Stimulated activated effector memory CD8-positive, alpha-beta T cell treated with anti-CD3 and anti-CD28 coated beads, Interleukin-12 subunit alpha, Interleukin-12 subunit beta, amount 100 ng/mL, for 72 hours (primary cell): Measurements from ENCODE around the gene WWP2.
"Not testable (repeated sequence)": the region's sequence is repeated elsewhere in the genome, so short reads cannot be mapped to it uniquely, and the experiment has no call there.

ENCODE experiments used
- ATAC-seq: fragments of 150-1000 bp; cut with Tn5 transposase; 2 replicates; pipeline ENCODE4 v1.10.0; 2021
- DNase-seq, 2 donors: peaks; one replicate each; pipeline ENCODE4 v3.0.0; 2021 to 2022; ENCODE audit warnings: low spot score in 2 of 2
- H3K27ac Mint-ChIP-seq: one replicate; pipeline ENCODE4 v1.8.0; 2022; ENCODE audit warnings: mild to moderate bottlenecking, mixed read lengths
- H3K36me3 Mint-ChIP-seq: one replicate; pipeline ENCODE4 v1.8.0; 2022; ENCODE audit warnings: mild to moderate bottlenecking, mixed read lengths
- H3K4me1 Mint-ChIP-seq: one replicate; pipeline ENCODE4 v1.8.0; 2022; ENCODE audit warnings: mixed read lengths
- H3K4me3 Mint-ChIP-seq: one replicate; pipeline ENCODE4 v1.8.0; 2022; ENCODE audit warnings: mild to moderate bottlenecking, mixed read lengths
- H3K9me3 Mint-ChIP-seq: one replicate; pipeline ENCODE4 v1.8.0; 2022; ENCODE audit warnings: mixed read lengths

The WWP2 gene

DNA sequence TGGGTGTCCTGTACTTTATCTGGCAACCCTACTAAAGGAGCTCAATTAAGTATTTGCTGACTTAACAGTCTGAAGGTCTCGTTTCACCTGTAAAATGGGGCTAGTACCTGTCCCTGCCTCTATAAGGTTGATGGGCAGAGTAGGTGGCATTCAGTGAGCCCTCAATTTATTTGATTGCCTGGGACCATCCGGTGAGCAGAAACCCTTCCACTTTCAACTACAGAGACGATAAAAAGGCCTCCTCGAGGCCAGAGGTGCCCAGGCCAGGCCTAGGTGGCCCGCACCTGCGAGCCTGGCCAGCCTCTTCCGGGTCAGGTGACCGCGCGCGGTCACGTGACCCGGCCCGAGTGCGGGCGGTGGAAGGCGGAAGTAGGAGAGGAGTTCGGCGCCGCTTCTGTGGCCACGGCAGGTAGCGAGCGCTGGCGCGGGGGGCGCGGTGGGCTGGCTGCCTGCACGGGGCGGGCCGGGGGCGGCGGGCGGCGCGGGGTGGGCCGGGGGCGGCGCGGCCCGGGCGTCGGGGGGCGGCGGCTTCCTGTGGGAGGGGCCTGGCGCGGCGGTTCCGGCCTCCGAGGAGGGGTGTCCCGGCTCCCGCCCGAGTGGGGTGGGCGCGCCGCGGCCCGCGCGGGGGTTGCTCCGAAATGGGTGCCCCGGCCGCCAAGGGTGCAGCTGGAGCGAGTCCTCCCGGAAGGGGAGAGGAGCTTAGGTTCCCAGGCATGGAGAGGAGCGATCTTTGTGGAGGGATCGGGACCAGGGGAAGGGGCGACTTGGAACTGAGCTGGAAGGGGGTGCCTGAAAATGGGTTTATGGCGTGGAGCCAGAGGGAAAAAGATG is at the start of gene WWP2:
TSS of gene WWP2 (plus strand) at position 350 of the 831 bp plus-strand sequence. CDS start 24,679 bp downstream, outside the sequence.
- DNase-seq (peak; percentile 56 to 88), ATAC-seq (peak; percentile 92)
- H3K9me3 Mint-ChIP-seq, result no peaks in the 10 kb centered on the region
- H3K4me3 Mint-ChIP-seq, result peak within 1 kb of the TSS; percentile 80
- H3K27ac Mint-ChIP-seq, result peak within 1 kb of the TSS; percentile 97
- H3K4me1 Mint-ChIP-seq, result peaks cover 35% of the 10 kb centered on the region
- peaks cover 14% of the 10 kb centered on the region for H3K36me3 Mint-ChIP-seq

DNA sequence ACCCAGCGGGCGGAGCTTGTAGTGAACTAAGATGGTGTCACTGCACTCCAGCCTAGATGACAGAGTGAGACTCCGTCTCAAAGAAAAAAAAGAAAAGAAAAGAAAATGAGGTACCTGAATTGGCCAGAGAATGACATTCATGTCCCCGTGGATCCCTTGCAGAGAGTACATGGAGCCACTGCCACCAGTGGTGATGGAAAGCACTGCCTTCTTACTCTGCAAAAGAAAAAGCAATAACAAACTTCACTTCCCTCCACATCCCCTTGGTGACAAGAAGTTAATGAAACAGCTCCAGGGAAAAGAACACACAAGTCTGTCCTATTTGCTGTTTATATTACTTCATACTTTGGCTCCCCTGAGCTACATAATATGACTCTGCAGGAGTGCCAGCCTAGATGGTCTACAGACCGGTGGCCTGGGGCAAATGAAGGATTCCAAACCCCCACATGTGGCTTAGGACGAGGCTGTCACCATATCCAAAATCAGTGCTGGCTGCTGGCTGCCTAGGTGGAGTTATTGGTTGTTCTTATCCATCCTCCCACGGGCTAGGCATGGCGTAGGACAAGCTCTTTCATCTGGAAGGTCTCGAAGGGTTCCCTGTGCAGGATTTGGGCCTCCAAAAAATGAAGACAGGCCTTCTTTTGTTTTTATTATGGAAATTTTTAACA is 49.1 kb upstream of the WWP2 start:
- no peak overlapping the region for H3K27ac Mint-ChIP-seq
- H3K4me1 Mint-ChIP-seq, result no peaks in the 10 kb centered on the region
- H3K9me3 Mint-ChIP-seq, result no peaks in the 10 kb centered on the region
- peaks cover 80% of the 10 kb centered on the region for H3K36me3 Mint-ChIP-seq
- no peak overlapping the region for H3K4me3 Mint-ChIP-seq
- no peak for ATAC-seq
- peak in 1 of 2 donors; percentile 42 for DNase-seq

DNA sequence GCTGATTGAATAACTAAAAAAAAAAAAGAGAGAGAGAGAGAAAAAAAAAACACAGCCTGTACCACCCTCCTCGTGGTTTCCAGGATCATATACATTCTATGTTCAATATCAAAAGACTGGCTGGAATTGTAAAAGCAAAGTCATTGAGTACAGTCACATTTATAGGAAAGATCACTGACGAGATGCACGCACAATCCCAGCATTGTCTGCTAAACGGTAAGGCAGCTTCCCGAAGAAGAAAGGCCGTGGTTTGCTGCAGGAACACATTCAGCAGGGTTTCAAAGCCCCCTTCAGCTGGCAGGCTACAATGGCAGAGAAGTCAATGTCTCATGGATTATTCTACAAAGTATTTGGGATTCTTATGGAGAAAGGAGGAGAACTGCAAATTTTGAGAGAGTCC is 45.1 kb upstream of the WWP2 start:
- H3K9me3 Mint-ChIP-seq, result no peaks in the 10 kb centered on the region
- no peak for DNase-seq
- no peak overlapping the region for H3K4me3 Mint-ChIP-seq
- H3K36me3 Mint-ChIP-seq, result peaks cover 44% of the 10 kb centered on the region
- no peak for ATAC-seq
- H3K4me1 Mint-ChIP-seq, result no peaks in the 10 kb centered on the region
- no peak overlapping the region for H3K27ac Mint-ChIP-seq

DNA sequence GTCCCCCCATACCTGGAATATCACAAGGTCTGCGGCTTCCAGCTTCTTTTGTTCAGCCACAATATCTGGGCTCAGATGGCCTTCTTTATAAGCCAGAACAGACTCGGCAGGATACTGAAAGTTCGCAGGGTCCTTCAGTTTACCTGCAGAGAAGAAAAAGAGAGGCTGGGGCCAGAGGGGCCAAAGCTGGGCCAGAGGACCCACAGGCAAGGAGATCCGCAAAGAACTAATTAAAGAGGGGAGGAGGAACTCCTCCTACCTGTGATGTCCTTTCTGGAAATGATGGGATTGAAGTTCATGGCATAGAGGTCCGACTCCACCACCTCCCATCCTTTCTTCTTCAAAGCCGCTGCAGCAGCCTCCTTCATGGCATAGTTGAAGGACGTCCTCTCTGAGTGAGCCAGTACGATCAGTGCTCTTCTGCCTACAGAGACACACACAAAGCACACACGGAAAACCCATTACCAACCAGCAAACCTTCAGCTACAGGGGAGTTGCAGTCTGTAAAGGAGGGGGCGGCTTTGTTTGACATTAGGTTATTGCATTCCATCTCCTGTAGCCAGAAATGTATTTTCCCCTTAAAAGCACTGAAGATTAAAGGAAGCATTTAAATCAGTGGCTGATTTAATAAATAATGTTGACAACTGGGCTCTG is 43.9 kb upstream of the WWP2 start:
- Mint-ChIP-seq H3K4me3 (no peak overlapping the region), H3K9me3 (no peaks in the 10 kb centered on the region), H3K36me3 (peaks cover 32% of the 10 kb centered on the region), H3K4me1 (no peaks in the 10 kb centered on the region), H3K27ac (no peak overlapping the region)
- no peak for ATAC-seq
- DNase-seq, result no peak

DNA sequence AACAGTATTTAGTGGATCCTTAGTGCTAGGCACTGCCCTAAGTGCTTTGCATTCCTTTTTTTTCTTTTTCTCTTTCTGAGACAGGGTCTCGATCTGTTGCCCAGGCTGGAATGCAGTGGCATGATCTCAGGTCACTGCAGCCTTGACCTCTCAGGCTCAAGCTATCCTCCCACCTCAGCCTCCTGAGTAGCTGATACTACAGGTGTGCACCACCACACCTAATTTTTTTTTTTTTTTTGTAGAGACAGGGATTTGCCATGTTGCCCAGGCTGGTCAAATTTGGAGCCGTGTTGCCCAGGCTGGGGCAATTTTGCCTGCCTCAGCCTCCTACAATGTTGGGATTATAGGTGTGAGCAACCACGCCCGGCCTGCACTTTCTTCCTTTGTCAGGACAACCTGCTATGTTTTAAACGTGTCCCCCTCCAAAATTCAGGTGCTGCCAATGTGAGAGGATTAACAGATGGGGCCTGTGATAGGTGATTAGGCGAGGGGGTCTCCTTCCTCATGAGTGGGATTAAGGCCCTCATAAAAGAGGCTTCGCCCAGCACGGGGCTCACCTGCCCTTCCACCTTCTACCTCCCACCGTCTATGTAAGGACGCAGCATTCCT is 41.2 kb upstream of the WWP2 start:
- ATAC-seq (no peak), DNase-seq (no peak)
- Mint-ChIP-seq H3K4me1 (peaks cover 3% of the 10 kb centered on the region), H3K9me3 (no peaks in the 10 kb centered on the region), H3K36me3 (peaks cover 14% of the 10 kb centered on the region), H3K27ac (no peak overlapping the region), H3K4me3 (no peak overlapping the region)

DNA sequence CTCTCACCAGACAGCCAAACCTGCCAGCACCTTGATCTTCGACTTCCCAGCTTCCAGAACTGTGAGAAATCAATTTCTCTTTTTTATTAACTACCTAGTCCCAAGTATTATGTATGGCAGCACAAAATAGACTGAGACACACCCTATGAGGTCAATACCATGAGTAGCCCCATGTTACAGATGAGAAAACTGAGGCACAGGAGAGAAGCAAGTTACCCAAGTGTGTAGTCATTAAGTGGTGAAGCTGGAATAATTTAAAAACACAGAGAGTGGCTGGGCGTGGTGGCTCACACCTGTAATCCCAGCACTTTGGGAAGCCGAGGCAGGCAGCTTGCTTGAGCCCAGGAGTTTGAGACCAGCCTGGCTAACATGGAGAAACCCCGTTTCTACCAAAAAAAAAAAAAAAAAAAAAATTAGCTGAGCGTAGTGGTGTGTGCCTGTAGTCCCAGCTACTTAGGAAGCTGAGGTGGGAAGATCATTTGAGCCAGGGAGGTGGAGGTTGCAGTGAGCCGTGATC is 40.6 kb upstream of the WWP2 start:
- no peaks in the 10 kb centered on the region for H3K9me3 Mint-ChIP-seq
- H3K27ac Mint-ChIP-seq, result no peak overlapping the region
- DNase-seq (no peak), ATAC-seq (no peak)
- no peak overlapping the region for H3K4me3 Mint-ChIP-seq
- peaks cover 16% of the 10 kb centered on the region for H3K36me3 Mint-ChIP-seq
- peaks cover 9% of the 10 kb centered on the region for H3K4me1 Mint-ChIP-seq

DNA sequence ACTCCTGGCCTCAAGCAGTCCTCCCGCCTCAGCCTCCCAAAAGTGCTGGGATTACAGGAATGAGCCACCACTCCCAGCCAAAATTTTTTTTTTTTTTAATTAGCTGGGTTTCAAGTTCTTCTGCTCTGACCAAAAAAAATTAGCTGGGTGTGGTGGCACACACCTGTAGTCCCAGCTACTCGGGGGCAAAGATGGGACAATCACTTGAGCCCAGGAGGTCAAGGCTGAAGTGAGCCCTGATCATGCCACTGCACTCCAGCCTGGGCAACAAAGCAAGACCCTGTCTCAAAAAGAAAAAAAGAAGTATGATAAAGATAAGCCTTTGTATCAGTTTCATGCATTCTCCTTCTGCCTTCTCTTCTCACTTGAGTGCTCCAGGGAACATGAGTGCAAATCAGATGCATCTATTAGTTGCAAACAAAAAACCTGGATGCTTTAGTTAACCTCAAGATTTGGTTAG is 37.7 kb upstream of the WWP2 start:
- peaks cover 25% of the 10 kb centered on the region for H3K4me1 Mint-ChIP-seq

DNA sequence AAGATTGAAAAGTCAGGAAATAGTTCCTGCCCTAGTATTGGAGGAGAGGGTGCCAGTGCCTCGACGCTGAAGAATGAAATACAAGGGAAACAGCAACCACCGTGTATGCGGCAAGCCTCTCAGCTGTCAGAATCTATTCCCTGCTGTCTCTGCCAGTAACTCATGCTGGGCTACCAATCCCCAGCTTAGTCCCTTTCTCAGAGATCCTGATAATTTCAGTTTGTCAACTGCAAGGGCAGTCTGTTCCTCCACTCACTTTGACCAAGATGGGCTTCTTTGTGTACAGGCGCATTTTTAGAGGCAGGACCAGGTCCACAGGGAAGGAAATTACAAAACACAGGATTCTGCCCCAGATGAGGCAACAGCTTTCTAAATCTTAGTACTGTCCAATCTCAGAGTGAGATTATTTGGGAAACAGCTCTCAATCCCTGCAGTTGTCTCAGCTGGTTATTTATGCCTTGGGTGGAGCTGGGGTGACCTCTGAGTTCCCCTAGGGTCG is 37.1 kb upstream of the WWP2 start:
- Mint-ChIP-seq H3K9me3 (no peaks in the 10 kb centered on the region), H3K4me1 (peaks cover 31% of the 10 kb centered on the region), H3K4me3 (peak overlapping the region; percentile 99), H3K36me3 (peaks cover 12% of the 10 kb centered on the region), H3K27ac (peak overlapping the region; percentile 99)
- ATAC-seq (no peak), DNase-seq (no peak)

More for the DNA sequence above, 37.7 kb upstream of the WWP2 start:
- ATAC-seq (no peak), DNase-seq (no peak)
- no peak overlapping the region for H3K27ac Mint-ChIP-seq
- H3K9me3 Mint-ChIP-seq, result no peaks in the 10 kb centered on the region
- peaks cover 12% of the 10 kb centered on the region for H3K36me3 Mint-ChIP-seq
- H3K4me3 Mint-ChIP-seq, result no peak overlapping the region

DNA sequence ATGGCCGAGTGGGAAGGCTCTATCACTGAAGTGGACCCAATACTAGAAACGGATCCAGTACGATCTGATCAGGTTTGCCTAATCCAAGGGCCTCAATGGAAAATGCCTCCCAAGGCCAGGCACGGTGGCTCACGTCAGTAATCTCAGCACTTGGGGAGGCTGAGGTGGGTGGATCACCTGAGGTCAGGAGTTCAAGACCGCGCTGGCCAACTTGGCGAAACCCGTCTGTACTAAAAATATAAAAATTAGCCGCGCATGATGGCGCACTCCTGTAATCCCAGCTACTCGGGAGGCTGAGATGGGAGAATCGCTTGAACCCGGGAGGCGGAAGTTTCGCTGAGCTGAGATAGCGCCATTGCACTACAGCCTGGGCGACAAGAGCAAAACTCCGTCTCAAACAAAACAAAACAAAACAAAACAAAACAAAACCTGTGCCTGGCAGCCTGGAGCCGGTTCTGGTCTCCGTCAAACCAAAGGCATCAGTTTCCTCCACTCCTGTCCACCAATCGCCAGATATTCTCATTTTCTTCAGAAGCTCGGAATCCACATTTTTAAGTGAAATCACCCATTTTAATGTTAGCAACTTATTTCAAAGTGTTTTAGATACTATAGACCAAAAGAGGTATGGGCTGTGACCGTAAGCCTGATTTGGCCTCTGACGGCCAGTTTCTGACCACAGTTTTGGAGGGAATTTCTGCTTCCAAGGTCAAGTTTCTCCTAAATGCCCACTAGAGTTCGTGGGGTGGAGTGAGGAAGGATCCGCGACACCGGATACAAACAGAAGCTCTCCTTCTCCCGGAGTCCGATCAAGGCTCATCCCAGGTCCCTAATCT is 36.4 kb upstream of the WWP2 start:
- H3K4me1 Mint-ChIP-seq, result peaks cover 31% of the 10 kb centered on the region
- H3K4me3 Mint-ChIP-seq, result peak overlapping the region; percentile 99
- no peaks in the 10 kb centered on the region for H3K9me3 Mint-ChIP-seq
- no peak for ATAC-seq
- H3K36me3 Mint-ChIP-seq, result peaks cover 12% of the 10 kb centered on the region
- H3K27ac Mint-ChIP-seq, result peak overlapping the region; percentile 99
- DNase-seq, result no peak

DNA sequence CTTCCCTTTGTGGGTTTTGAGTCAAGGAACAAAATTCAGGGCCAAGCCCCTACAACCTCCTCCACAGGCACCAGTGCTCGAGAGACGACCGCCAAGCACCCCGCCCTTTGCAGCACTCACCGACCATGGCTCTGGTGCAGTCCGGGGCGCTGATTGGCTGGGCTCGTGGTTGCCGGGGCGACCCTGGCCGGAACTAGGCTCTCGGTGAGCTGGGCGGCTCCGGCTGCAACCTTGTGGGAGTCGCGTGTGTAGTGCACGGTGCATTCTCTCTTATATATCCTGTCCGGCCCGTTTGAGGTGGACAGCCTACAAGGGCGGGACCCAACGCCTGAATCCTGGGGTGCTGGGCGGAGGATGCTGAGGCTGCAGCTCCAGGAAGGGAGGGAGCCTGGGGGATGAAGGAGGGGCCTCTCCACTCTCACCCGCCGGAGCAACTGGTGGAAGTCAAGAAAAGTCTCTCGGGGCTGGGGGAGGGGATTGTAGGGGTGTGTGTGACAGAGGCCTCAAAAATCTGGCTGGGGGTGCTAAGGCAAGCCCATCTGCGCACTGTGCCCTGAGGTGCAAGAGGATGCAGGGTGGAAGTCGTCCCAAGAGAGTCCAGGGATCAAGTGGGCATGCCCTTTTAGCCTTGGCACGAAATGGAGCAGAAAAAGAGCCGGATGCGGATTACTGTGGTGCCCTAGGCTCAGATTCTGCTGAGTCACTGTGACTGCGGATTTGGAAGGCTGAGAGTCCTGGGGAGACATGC is 35.6 kb upstream of the WWP2 start, which contains the start of gene NQO1:
TSS of gene NQO1 (minus strand) at position 248 of the 748 bp plus-strand sequence. CDS start at position 127, 121 bp downstream.
- Mint-ChIP-seq H3K36me3 (peaks cover 12% of the 10 kb centered on the region), H3K4me3 (peak within 1 kb of the TSS; percentile 99), H3K27ac (peak within 1 kb of the TSS; percentile 99), H3K9me3 (no peaks in the 10 kb centered on the region), H3K4me1 (peaks cover 31% of the 10 kb centered on the region)
- DNase-seq, result peak; percentile 81 to 95
- ATAC-seq, result peak; percentile 99

DNA sequence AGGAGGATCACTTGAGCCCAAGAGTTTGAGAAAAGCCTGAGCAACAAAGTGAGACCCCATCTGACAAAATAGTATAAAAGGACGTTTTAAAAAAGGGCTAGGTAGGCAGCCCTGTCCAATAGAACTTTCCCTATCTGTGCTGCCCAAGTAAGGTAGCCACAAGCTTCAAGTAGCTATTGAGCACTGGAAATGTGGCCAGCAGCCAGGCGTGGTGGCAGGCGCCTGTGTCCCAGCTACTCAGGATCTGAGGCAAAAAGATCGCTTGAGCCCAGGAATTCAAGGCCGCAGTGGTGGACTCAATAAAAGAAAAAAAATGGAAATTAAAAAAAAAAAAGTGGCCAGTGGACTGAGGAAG is 34.2 kb upstream of the WWP2 start:
- no peak for DNase-seq
- peaks cover 31% of the 10 kb centered on the region for H3K4me1 Mint-ChIP-seq
- no peaks in the 10 kb centered on the region for H3K9me3 Mint-ChIP-seq
- peak overlapping the region; percentile 99 for H3K4me3 Mint-ChIP-seq
- no peak for ATAC-seq
- H3K27ac Mint-ChIP-seq, result peak overlapping the region; percentile 99
- H3K36me3 Mint-ChIP-seq, result peaks cover 12% of the 10 kb centered on the region

DNA sequence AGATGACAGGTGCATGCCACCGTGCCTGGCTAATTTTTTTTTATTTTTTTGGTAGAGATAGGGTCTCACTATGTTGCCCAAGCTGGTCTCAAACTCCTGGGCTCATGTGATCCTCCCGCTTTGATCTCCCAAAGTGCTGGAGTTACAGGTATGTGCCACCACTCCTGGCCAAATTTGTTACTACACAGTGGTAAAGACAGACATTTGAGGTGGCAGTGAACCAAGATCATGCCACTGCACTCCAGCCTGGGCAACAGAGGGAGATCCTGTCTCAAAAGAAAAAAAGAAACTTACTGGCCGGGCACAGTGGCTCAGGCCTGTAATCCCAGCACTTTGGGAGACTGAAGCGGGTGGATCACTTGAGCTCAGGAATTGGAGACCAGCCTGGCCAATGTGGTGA is 33.1 kb upstream of the WWP2 start:
- H3K36me3 Mint-ChIP-seq, result peaks cover 12% of the 10 kb centered on the region
- H3K9me3 Mint-ChIP-seq, H3K27ac Mint-ChIP-seq: not testable (repeated sequence)

DNA sequence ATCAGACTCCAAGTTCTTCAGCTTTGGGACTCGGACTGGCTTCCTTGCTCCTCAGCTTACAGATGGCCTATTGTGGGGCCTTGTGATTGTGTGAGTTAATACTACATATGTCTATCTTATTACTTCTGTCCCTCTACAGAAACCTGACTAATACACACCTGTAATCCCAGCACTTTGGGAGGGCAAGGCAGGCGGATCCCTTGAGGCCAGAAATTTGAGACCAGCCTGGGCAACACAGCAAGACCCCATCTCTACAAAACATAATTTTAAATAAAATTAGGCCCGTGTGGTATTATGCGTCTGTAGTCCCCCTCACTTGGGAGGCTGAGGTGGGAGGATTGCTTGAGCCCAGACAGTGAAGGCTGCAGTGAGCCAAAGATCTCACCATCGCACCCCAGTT is 30.9 kb upstream of the WWP2 start:
- H3K4me1 Mint-ChIP-seq, result peaks cover 25% of the 10 kb centered on the region
- H3K36me3 Mint-ChIP-seq, H3K4me3 Mint-ChIP-seq, H3K9me3 Mint-ChIP-seq, ATAC-seq, DNase-seq, H3K27ac Mint-ChIP-seq: not testable (repeated sequence)

More for the DNA sequence above, 33.1 kb upstream of the WWP2 start:
- DNase-seq, H3K4me3 Mint-ChIP-seq, ATAC-seq: not testable (repeated sequence)
- H3K4me1 Mint-ChIP-seq, result peaks cover 31% of the 10 kb centered on the region
